PFSK-1 (cell line): ENCODE results near the gene RGS9.

Experiments
- REST ChIP-seq, 2 experiments: IDR thresholded peaks; 2 replicates each; pipeline versions ENCODE4 v1.6.1 to v1.8.0; 2011 to 2012; ENCODE audit warnings: low read depth in 2 of 2, low read length in 2 of 2, control low read depth in 1 of 2, inconsistent platforms in 1 of 2, mild to moderate bottlenecking in 1 of 2, moderate library complexity in 1 of 2; ENCODE audit not compliant: insufficient read depth in 1 of 2
- TAF1 ChIP-seq: IDR thresholded peaks from 2 replicates; pipeline ENCODE4 v1.6.1; 2012; ENCODE audit warnings: low read length, control low read depth, borderline replicate concordance; ENCODE audit not compliant: insufficient read depth

GRCh38 chr17:65158622-65159021 lies 21.5 kb downstream of the RGS9 start:
- TF ChIP-seq TAF1 (no peak), REST (IDR thresholded peaks at IDR 0.05; ENCODE audit: insufficient read depth in 1 of 2, low read depth in 2 of 2, low read length in 2 of 2) (no peak)
